ENCODE measurements around the gene ACAD8. TPM values are rescaled to one million over a fixed set of nuclear protein-coding genes. Genes with fewer than 3 reads are reported as not detected.
"Not testable (repeated sequence)": the region's sequence is repeated elsewhere in the genome, so short reads cannot be mapped to it uniquely, and the experiment has no call there.

Gene ACAD8
- total RNA-seq, 1 donor from 2014 or later = 14.9 TPM

DNA sequence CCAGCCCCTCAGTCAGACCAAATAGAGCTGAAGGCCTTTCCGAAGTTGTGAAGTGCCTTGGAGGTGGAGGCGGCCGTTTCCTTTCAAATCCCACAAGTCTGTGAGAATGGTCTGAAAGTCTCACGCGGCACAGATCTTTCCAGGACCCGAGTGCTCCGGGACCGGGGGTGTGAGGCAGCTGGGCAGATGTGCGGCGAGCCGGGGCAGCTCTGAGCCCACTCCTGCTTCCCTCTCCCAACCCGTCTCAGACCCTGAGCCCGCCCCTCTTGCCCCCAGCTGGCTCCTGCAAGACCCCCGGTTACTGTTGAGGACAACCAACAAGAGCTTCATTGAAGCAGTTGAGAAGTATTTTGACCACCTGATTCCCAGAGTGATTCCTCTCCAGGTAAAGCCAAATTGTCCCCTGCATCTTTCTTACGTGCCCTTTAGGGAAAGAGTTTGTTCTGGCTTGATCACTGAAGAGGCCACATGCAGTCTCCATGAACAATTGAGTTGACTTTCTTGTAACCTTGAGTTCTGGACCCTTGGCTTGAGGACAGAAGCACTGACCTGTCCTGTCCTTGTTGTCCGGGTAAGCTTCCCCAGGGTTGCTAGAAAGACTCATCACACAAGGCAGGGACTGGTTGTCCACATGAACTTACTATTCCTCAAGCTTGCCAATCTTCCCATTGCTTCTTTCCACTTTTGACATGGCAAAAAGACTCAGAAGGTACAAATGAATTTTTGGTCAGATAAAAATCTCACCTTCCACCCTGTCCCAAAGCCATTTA lies 30.3 kb downstream of the ACAD8 start:
- Mint-ChIP-seq H3K4me3 (ENCODE audit: unreplicated experiment) (no peak overlapping the region), H3K36me3 (ENCODE audit: low read depth) (no peaks in the 10 kb centered on the region), H3K27me3 (ENCODE audit: low read depth) (peaks cover 26% of the 10 kb centered on the region), H3K27ac (ENCODE audit: unreplicated experiment) (no peak overlapping the region), H3K9me3 (ENCODE audit: low read depth) (peaks cover 2% of the 10 kb centered on the region), H3K4me1 (ENCODE audit: low read depth) (no peaks in the 10 kb centered on the region)
- no peak for DNase-seq (ENCODE audit: low spot score)
- TF ChIP-seq CTCF (IDR thresholded peaks at IDR 0.05) = no peak

DNA sequence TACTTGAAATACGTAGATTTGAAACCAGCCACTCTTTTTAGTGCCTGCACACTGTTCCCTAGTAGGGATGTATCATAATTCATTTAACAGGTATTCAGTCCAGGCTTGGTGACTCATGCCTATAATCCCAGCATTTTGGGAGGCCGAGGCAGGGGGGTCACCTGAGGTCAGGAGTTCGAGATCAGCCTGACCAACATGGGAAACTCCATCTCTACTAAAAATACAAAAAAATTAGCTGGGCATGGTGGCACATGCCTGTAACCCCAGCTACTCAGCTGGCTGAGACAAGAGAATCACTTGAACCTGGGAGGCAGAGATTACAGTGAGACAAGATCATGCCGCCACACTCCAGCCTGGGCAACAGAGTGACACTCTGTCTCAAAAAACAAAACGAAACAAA lies 31.0 kb downstream of the ACAD8 start:
- H3K9me3 Mint-ChIP-seq (ENCODE audit: low read depth); DNase-seq (ENCODE audit: low spot score); H3K4me1 Mint-ChIP-seq (ENCODE audit: low read depth); H3K4me3 Mint-ChIP-seq (ENCODE audit: unreplicated experiment); H3K27ac Mint-ChIP-seq (ENCODE audit: unreplicated experiment); H3K36me3 Mint-ChIP-seq (ENCODE audit: low read depth): not testable (repeated sequence)
- peaks cover 26% of the 10 kb centered on the region for H3K27me3 Mint-ChIP-seq (ENCODE audit: low read depth)

DNA sequence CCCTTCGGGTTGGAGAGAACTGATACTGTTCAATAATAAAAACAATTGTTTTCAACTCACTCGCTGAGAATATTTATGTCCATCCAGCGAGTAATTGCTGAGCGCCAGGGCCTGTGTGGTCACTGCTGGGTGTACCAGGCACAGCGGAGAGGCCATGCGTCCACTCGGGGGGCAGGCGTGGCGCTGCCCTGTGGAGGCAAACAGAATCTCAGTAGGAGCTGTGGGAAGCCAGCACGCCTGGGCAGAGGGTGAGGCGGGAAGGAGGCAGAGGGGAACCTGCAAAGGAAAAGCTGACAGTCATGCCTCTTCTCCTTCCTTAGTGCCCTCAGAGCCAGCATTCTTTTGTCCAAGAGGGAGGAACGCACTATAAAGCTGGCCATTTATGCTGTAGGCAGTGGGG lies 34.2 kb downstream of the ACAD8 start:
- no peaks in the 10 kb centered on the region for H3K9me3 Mint-ChIP-seq (ENCODE audit: low read depth)
- no peaks in the 10 kb centered on the region for H3K4me1 Mint-ChIP-seq (ENCODE audit: low read depth)
- no peak for DNase-seq (ENCODE audit: low spot score)
- H3K27me3 Mint-ChIP-seq (ENCODE audit: low read depth) = peaks cover 28% of the 10 kb centered on the region
- no peak for TF ChIP-seq CTCF (IDR thresholded peaks at IDR 0.05)
- H3K4me3 Mint-ChIP-seq (ENCODE audit: unreplicated experiment) = no peak overlapping the region
- no peak overlapping the region for H3K27ac Mint-ChIP-seq (ENCODE audit: unreplicated experiment)
- H3K36me3 Mint-ChIP-seq (ENCODE audit: low read depth) = no peaks in the 10 kb centered on the region

DNA sequence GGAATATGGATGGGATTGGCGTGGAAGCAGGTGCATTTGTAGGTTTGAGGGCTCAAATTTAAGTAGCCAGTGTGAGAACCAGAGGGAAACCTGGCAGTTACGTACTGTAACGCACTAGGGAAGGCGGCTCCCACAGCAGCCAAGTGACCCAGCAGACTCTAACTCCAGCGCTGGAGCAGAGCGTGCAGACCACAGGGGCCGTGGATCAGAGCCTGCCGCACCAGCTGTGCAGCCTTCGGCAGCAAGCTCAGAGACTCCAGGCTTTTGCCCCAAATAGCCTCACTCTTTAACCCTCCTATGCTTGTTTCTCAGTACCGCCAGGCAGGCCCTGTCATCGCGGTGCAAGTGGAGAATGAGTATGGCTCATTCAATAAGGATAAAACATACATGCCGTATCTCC lies 35.1 kb downstream of the ACAD8 start:
- peaks cover 26% of the 10 kb centered on the region for H3K27me3 Mint-ChIP-seq (ENCODE audit: low read depth)
- no peak for TF ChIP-seq CTCF (IDR thresholded peaks at IDR 0.05)
- no peaks in the 10 kb centered on the region for H3K36me3 Mint-ChIP-seq (ENCODE audit: low read depth)
- no peak overlapping the region for H3K27ac Mint-ChIP-seq (ENCODE audit: unreplicated experiment)
- no peak for DNase-seq (ENCODE audit: low spot score)
- H3K4me1 Mint-ChIP-seq (ENCODE audit: low read depth) = no peaks in the 10 kb centered on the region
- no peak overlapping the region for H3K4me3 Mint-ChIP-seq (ENCODE audit: unreplicated experiment)
- H3K9me3 Mint-ChIP-seq (ENCODE audit: low read depth) = no peaks in the 10 kb centered on the region

DNA sequence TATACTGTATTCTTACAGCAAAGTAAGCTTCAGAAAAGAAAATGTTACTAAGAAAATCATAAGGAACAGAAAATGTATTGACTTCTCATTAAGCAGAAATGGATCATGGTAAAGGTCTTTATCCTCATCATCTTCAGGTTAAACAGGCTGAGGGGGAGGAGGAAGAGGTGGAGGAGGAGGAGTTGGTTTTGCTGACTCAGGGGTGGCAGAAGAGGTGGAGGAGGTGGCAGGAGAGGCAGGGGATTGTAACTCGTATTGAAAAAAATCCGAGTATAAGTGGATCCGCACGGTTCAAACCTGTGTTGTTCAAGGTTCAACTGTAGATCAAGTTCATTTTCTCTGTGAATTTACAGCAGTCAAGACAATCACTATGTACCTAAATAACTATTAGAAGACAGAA lies 35.8 kb downstream of the ACAD8 start:
- no peaks in the 10 kb centered on the region for H3K4me1 Mint-ChIP-seq (ENCODE audit: low read depth)
- H3K27ac Mint-ChIP-seq (ENCODE audit: unreplicated experiment) = no peak overlapping the region
- peaks cover 23% of the 10 kb centered on the region for H3K27me3 Mint-ChIP-seq (ENCODE audit: low read depth)
- H3K9me3 Mint-ChIP-seq (ENCODE audit: low read depth) = no peaks in the 10 kb centered on the region
- no peaks in the 10 kb centered on the region for H3K36me3 Mint-ChIP-seq (ENCODE audit: low read depth)
- TF ChIP-seq CTCF (IDR thresholded peaks at IDR 0.05) = no peak
- no peak for DNase-seq (ENCODE audit: low spot score)
- H3K4me3 Mint-ChIP-seq (ENCODE audit: unreplicated experiment) = no peak overlapping the region

DNA sequence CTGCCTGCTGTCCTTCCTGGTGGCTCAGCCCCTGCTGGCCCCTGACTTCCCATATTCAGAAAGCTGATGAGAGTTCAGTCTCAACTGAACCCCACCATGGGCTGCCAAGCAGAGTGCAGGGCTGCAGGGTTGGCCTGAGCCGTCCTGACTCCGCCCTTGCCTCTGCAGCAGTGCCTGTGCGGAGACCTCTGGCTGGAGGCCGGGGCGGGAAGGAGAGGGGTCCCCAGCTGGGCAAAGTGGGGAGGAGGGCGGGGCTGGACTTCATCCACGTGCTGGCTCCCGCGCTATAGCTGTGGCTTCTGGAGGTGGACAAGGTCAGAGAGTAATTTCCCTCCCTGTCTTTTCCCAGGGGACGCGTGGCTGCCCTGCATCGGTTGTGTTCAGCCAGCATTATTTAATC lies 36.4 kb downstream of the ACAD8 start:
- H3K4me1 Mint-ChIP-seq (ENCODE audit: low read depth) = no peaks in the 10 kb centered on the region

More for the DNA sequence above, 36.4 kb downstream of the ACAD8 start:
- no peak for DNase-seq (ENCODE audit: low spot score)
- TF ChIP-seq CTCF (IDR thresholded peaks at IDR 0.05) = no peak
- no peaks in the 10 kb centered on the region for H3K36me3 Mint-ChIP-seq (ENCODE audit: low read depth)
- no peaks in the 10 kb centered on the region for H3K9me3 Mint-ChIP-seq (ENCODE audit: low read depth)
- no peak overlapping the region for H3K4me3 Mint-ChIP-seq (ENCODE audit: unreplicated experiment)
- peaks cover 25% of the 10 kb centered on the region for H3K27me3 Mint-ChIP-seq (ENCODE audit: low read depth)
- H3K27ac Mint-ChIP-seq (ENCODE audit: unreplicated experiment) = no peak overlapping the region
